Ishikawa (cell line): Measurements from ENCODE around the gene LURAP1L.

ENCODE experiments used
- CEBPB ChIP-seq: IDR thresholded peaks from 2 replicates; pipeline ENCODE4 v1.6.1; 2012
- CREB1 ChIP-seq: IDR thresholded peaks from 2 replicates; pipeline ENCODE4 v1.6.1; 2012; ENCODE audit warnings: low read depth
- EP300 ChIP-seq: IDR thresholded peaks from 2 replicates; pipeline ENCODE4 v1.6.1; 2012; ENCODE audit warnings: borderline replicate concordance
- REST ChIP-seq: IDR thresholded peaks from 2 replicates; pipeline ENCODE4 v1.6.1; 2012; ENCODE audit warnings: low read depth, mild to moderate bottlenecking
- TEAD4 ChIP-seq: IDR thresholded peaks from 2 replicates; pipeline ENCODE4 v1.6.1; 2012
- YY1 ChIP-seq: IDR thresholded peaks from 2 replicates; pipeline ENCODE4 v1.6.1; 2012; ENCODE audit warnings: low read depth

- TF ChIP-seq CREB1 (no peak), CEBPB (no peak), YY1 (no peak), EP300 (no peak), REST (no peak), TEAD4 (no peak)
Measured at GRCh38 chr9:12826924-12827565, 52.2 kb downstream of the LURAP1L start.
